B cell (primary cell): ENCODE results near the gene SPOP. TPM values are rescaled to one million over a fixed set of nuclear protein-coding genes. Genes with fewer than 3 reads are reported as not detected.

Source experiments
- ATAC-seq: fragments of 200-7000 bp; cut with Tn5 transposase; one replicate; pipeline ENCODE4 v1.10.0; 2021; ENCODE audit warnings: low read depth, mild to moderate bottlenecking, moderate number of reproducible peaks, moderate library complexity
- CTCF ChIA-PET: fragments of 350-600 bp; sonication (Branson Sonifier 250); formaldehyde crosslinking; loops from one replicate; lab custom pipeline; 2021; ENCODE audit warnings: antibody characterized with exemption, inconsistent platforms; lab: Charles Lee
- POLR2A ChIA-PET: fragments of 350-600 bp; sonication (Branson Sonifier 250); formaldehyde crosslinking; loops from one replicate; lab custom pipeline; 2021; ENCODE audit warnings: antibody characterized with exemption; lab: Charles Lee
- DNase-seq: peaks from one replicate; pipeline ENCODE4 v3.0.0; 2013
- H2AFZ ChIP-seq: 2 replicates; pipeline ENCODE4 v1.6.1; 2012; ENCODE audit warnings: mild to moderate bottlenecking, low read depth, low read length; ENCODE audit not compliant: insufficient read depth, poor library complexity, severe bottlenecking
- H3K27ac ChIP-seq, 2 donors: 1 replicate in 1 of 2; 2 replicates in 1 of 2; pipeline ENCODE4 v1.5.1; 2012 to 2013; ENCODE audit warnings: low read length in 2 of 2, mild to moderate bottlenecking in 2 of 2, moderate library complexity in 1 of 2
- H3K27me3 ChIP-seq, 4 experiments: fragments of 200-600 bp in 1 of 4; sonication (generic) in 1 of 4; replicated peaks in 1 of 4; 1 replicate in 2 of 4; 2 replicates in 2 of 4; pipeline versions ENCODE4 v1.6.1 to v1.7.0; 2013 to 2016; ENCODE audit warnings: low read length in 3 of 4, mild to moderate bottlenecking in 2 of 4, mixed read lengths in 1 of 4, moderate library complexity in 1 of 4; ENCODE audit not compliant: insufficient read depth in 4 of 4, control insufficient read depth in 3 of 4; ENCODE audit errors: control extremely low read depth in 1 of 4
- H3K36me3 ChIP-seq, 2 experiments: replicated peaks in 1 of 2; 1 replicate in 1 of 2; 2 replicates in 1 of 2; pipeline versions ENCODE4 v1.6.1 to v1.7.1; 2013; ENCODE audit warnings: low read length in 1 of 2; ENCODE audit not compliant: insufficient read depth in 2 of 2, control insufficient read depth in 1 of 2; ENCODE audit errors: control extremely low read depth in 1 of 2, extremely low read depth in 1 of 2
- H3K4me1 ChIP-seq, 2 donors: fragments of 200-600 bp in 1 of 2; sonication (generic) in 1 of 2; 1 replicate in 1 of 2; 2 replicates in 1 of 2; pipeline versions ENCODE4 v1.5.1 to v1.6.1; 2013 to 2017; ENCODE audit warnings: low read length in 2 of 2; ENCODE audit not compliant: control insufficient read depth in 2 of 2, insufficient read depth in 2 of 2
- H3K4me2 ChIP-seq: replicated peaks from 2 replicates; pipeline ENCODE3; 2012; ENCODE audit warnings: mild to moderate bottlenecking, low read depth, low read length; ENCODE audit not compliant: poor library complexity, severe bottlenecking
- H3K4me3 ChIP-seq, 5 experiments: fragments of 200-600 bp in 1 of 5; sonication (generic) in 1 of 5; 1 replicate in 3 of 5; 2 replicates in 2 of 5; pipeline versions ENCODE4 v1.5.1 to v1.7.0; 2011 to 2016; ENCODE audit warnings: low read length in 4 of 5, mild to moderate bottlenecking in 4 of 5, low read depth in 2 of 5, control low read depth in 1 of 5, moderate library complexity in 1 of 5; ENCODE audit not compliant: insufficient read depth in 1 of 5; ENCODE audit errors: control extremely low read depth in 1 of 5, extremely low read depth in 1 of 5
- H3K79me2 ChIP-seq: fragments of 200-600 bp; sonication (generic); one replicate; pipeline ENCODE4 v1.6.0; 2016; ENCODE audit warnings: low read length; ENCODE audit not compliant: control insufficient read depth, insufficient read depth
- H3K9ac ChIP-seq: fragments of 200-600 bp; sonication (generic); 2 replicates; pipeline ENCODE4 v1.6.1; 2017; ENCODE audit warnings: mild to moderate bottlenecking, low read length, moderate library complexity
- H3K9me3 ChIP-seq, 3 donors: one replicate each; pipeline versions ENCODE4 v1.6.1 to v1.7.1; 2013; ENCODE audit warnings: low read length in 2 of 3; ENCODE audit not compliant: control insufficient read depth in 2 of 3, insufficient read depth in 1 of 3; ENCODE audit errors: control extremely low read depth in 1 of 3
- H4K20me1 ChIP-seq: 2 replicates; pipeline ENCODE4 v1.6.0; 2012; ENCODE audit warnings: mild to moderate bottlenecking, low read length; ENCODE audit not compliant: insufficient read depth, control insufficient read depth, poor library complexity, severe bottlenecking
- H3K27ac Mint-ChIP-seq: one replicate; pipeline ENCODE4 v1.8.0; 2021; ENCODE audit warnings: mixed read lengths
- H3K27me3 Mint-ChIP-seq: one replicate; pipeline ENCODE4 v1.8.0; 2021; ENCODE audit warnings: mixed read lengths
- H3K4me1 Mint-ChIP-seq: one replicate; pipeline ENCODE4 v1.8.0; 2021; ENCODE audit warnings: mixed read lengths
- H3K4me3 Mint-ChIP-seq: one replicate; pipeline ENCODE4 v1.8.0; 2021; ENCODE audit warnings: mixed read lengths
- H3K9me3 Mint-ChIP-seq: one replicate; pipeline ENCODE4 v1.8.0; 2022; ENCODE audit warnings: mixed read lengths; ENCODE audit not compliant: insufficient read depth
- CTCF ChIP-seq: fragments of 200-600 bp; IDR thresholded peaks from one replicate; pipeline ENCODE4 v1.8.0; 2022; ENCODE audit warnings: antibody characterized with exemption, mild to moderate bottlenecking
- EZH2 ChIP-seq: IDR thresholded peaks from 2 replicates; pipeline ENCODE4 v1.6.1; 2012; ENCODE audit warnings: borderline replicate concordance, low read depth, mild to moderate bottlenecking, moderate library complexity, low read length; ENCODE audit not compliant: insufficient read depth, poor library complexity, severe bottlenecking
- WGBS: methylation state at CpG from one replicate; pipeline ENCODE4 v1.1.5; 2013; ENCODE audit warnings: missing lambda C conversion rate; ENCODE audit not compliant: insufficient coverage; 5-methylcytosine and 5-hydroxymethylcytosine counted together
- intact Hi-C: fragments of 100-400 bp; cut with micrococcal nuclease; formaldehyde crosslinking; loops from one replicate; pipeline ENCODE4 v1.10.0; 2022
- polyA plus RNA-seq: library from polyadenylated mRNA; depleted of rRNA; stranded (reverse); fragments of >200 nt; gene quantifications from 2 replicates; pipeline ENCODE4 v1.2.3, GENCODE V29; 2012
- total RNA-seq, 2 donors: library from RNA; stranded (reverse); fragments of 120-200 nt in 1 of 2; gene quantifications; 1 replicate in 1 of 2; 2 replicates in 1 of 2; pipeline versions ENCODE4 v1.2.3 to v1.2.4, GENCODE V29; 2013 to 2022

The SPOP gene
- total and polyA plus RNA-seq, 2 donors (not counting 1 experiment from before 2014, with no cell fraction given) = 27.0 to 72.1 TPM

GRCh38 chr17:49556223-49556943 lies 121.5 kb downstream of the SPOP start:
- Mint-ChIP-seq H3K4me1 (peaks cover 1% of the 10 kb centered on the region), H3K4me3 (no peak overlapping the region), H3K27ac (no peak overlapping the region), H3K27me3 (peaks cover 5% of the 10 kb centered on the region), H3K9me3 (no peaks in the 10 kb centered on the region)
- DNase-seq (peak; percentile 85), ATAC-seq (peak; percentile 94)
- peak overlapping the region; percentile 35 for H2AFZ ChIP-seq
- H3K27me3 ChIP-seq = peaks cover 0 to 7% (median 0%) of the 10 kb centered on the region in 4 experiments
- intact Hi-C loops = loop anchor here (1.0 to 2.0 kb wide), 4 partner anchors 60 to 242 kb away; no protein-coding TSS in a partner anchor
- no peak overlapping the region for H3K9ac ChIP-seq
- no peak overlapping the region for H3K4me3 ChIP-seq
- H3K4me1 ChIP-seq = peaks cover 0 to 6% of the 10 kb centered on the region in 2 donors
- no peaks in the 10 kb centered on the region for H4K20me1 ChIP-seq
- ChIA-PET CTCF (interaction anchor here (0.6 to 5.6 kb wide), 47 partner anchors 9 to 441 kb away, joined by 3 to 152 read pairs (median 4); partner anchors contain the start of genes NGFR and PHB1), POLR2A (no interaction called here)
- WGBS = 20% methylated on average over 29 of the region's 30 CpGs
- H3K4me2 ChIP-seq = peak overlapping the region; percentile 53
- no peak overlapping the region for H3K27ac ChIP-seq
- TF ChIP-seq CTCF (peak; percentile 98), EZH2 (no peak)
- no peaks in the 10 kb centered on the region for H3K36me3 ChIP-seq
- no peaks in the 10 kb centered on the region for H3K79me2 ChIP-seq
- peaks cover 0 to 3% (median 0%) of the 10 kb centered on the region in 3 donors for H3K9me3 ChIP-seq
